Progenitor cell of endocrine pancreas (in vitro differentiated cells): ENCODE data around the gene PDE11A. TPM values are rescaled to one million over a fixed set of nuclear protein-coding genes. Genes with fewer than 3 reads are reported as not detected.

Experiments used
- DNase-seq: peaks from one replicate; pipeline ENCODE4 v3.0.0; 2021; ENCODE audit warnings: low spot score; ENCODE audit not compliant: unreplicated experiment
- H3K27ac Mint-ChIP-seq: 2 replicates; pipeline ENCODE4 v1.8.0; 2021; ENCODE audit warnings: mild to moderate bottlenecking, moderate library complexity, mixed read lengths
- H3K27me3 Mint-ChIP-seq: 2 replicates; pipeline ENCODE4 v1.8.0; 2021; ENCODE audit warnings: mixed read lengths
- H3K36me3 Mint-ChIP-seq: 2 replicates; pipeline ENCODE4 v1.8.0; 2022; ENCODE audit warnings: mixed read lengths; ENCODE audit not compliant: insufficient read depth
- H3K4me1 Mint-ChIP-seq: 2 replicates; pipeline ENCODE4 v1.8.0; 2021; ENCODE audit warnings: low read depth, mixed read lengths
- H3K4me3 Mint-ChIP-seq: 2 replicates; pipeline ENCODE4 v1.8.0; 2021; ENCODE audit warnings: low read depth, mild to moderate bottlenecking, moderate library complexity, mixed read lengths
- H3K9me3 Mint-ChIP-seq: 2 replicates; pipeline ENCODE4 v1.8.0; 2021; ENCODE audit warnings: low read depth, mixed read lengths
- total RNA-seq: library from RNA; stranded (reverse); gene quantifications from 2 replicates; pipeline ENCODE4 v1.2.1, GENCODE V29; 2021
- TF ChIP-seq, protein P1 (sequence below): fragments of 200-600 bp; sonication (generic); IDR thresholded peaks from one replicate; pipeline ENCODE4 v1.5.0; 2021; ENCODE audit warnings: antibody characterized with exemption, mild to moderate bottlenecking; ENCODE audit not compliant: unreplicated experiment

Gene PDE11A
- total RNA-seq, 1 donor from 2014 or later = 54.8 TPM

DNA sequence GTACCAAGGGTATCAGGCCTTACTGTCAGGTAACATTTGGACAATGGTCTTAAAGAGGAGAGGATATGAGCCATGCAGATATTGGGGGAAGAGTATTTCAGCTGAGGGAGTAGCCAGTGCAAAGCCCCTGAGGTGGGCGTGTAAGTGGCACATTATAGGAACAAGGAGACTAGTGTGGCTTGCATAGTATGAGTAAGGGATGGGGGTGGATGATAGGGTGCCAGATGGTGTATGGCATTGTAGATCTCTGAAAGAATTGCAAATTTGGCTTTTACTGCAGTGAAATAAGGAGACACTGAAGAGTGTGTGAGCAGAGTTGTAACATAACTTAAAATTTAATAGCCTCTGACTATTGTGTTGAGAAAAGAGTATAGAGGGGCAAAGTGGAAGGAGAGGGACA lies 244.0 kb downstream of the PDE11A start:
- peaks cover under 1% of the 10 kb centered on the region for H3K36me3 Mint-ChIP-seq
- H3K9me3 Mint-ChIP-seq = peaks cover 4% of the 10 kb centered on the region
- H3K27ac Mint-ChIP-seq = no peak overlapping the region
- H3K4me1 Mint-ChIP-seq = no peaks in the 10 kb centered on the region
- TF ChIP-seq, protein P1, sequence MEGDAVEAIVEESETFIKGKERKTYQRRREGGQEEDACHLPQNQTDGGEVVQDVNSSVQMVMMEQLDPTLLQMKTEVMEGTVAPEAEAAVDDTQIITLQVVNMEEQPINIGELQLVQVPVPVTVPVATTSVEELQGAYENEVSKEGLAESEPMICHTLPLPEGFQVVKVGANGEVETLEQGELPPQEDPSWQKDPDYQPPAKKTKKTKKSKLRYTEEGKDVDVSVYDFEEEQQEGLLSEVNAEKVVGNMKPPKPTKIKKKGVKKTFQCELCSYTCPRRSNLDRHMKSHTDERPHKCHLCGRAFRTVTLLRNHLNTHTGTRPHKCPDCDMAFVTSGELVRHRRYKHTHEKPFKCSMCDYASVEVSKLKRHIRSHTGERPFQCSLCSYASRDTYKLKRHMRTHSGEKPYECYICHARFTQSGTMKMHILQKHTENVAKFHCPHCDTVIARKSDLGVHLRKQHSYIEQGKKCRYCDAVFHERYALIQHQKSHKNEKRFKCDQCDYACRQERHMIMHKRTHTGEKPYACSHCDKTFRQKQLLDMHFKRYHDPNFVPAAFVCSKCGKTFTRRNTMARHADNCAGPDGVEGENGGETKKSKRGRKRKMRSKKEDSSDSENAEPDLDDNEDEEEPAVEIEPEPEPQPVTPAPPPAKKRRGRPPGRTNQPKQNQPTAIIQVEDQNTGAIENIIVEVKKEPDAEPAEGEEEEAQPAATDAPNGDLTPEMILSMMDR = no peak
- no peaks in the 10 kb centered on the region for H3K27me3 Mint-ChIP-seq
- DNase-seq = no peak
- H3K4me3 Mint-ChIP-seq = no peak overlapping the region

DNA sequence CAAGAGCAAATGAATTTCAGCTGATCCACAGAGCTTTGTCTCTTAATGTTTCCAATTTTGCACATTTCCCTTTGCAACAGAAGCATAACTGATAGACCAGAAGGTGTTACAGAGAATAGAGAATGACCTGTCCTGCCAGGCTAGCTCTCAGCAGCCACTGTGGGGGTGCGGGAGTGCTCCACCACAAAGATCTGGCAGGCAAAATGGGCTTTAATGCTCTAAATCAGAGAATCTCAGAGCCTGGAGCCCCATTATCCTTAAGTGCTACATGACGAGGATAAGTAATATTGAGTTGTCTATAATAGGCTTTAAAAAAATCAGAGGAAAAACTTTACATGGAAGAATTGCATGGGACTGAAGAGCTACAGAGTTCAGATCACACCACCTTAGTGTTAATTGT lies 245.7 kb downstream of the PDE11A start:
- H3K9me3 Mint-ChIP-seq = no peaks in the 10 kb centered on the region

GRCh38 chr2:177822941-177823340 lies 249.6 kb downstream of the PDE11A start:
- H3K9me3 Mint-ChIP-seq = no peaks in the 10 kb centered on the region
- no peaks in the 10 kb centered on the region for H3K27me3 Mint-ChIP-seq
- H3K4me1 Mint-ChIP-seq = peaks cover 3% of the 10 kb centered on the region
- DNase-seq = no peak
- no peak overlapping the region for H3K4me3 Mint-ChIP-seq
- H3K36me3 Mint-ChIP-seq = no peaks in the 10 kb centered on the region
- TF ChIP-seq, protein P1 = no peak
- H3K27ac Mint-ChIP-seq = no peak overlapping the region

More for the DNA sequence above, 245.7 kb downstream of the PDE11A start:
- H3K36me3 Mint-ChIP-seq = no peaks in the 10 kb centered on the region
- no peak for DNase-seq
- peaks cover 3% of the 10 kb centered on the region for H3K4me1 Mint-ChIP-seq
- H3K27ac Mint-ChIP-seq = no peak overlapping the region
- TF ChIP-seq, protein P1 = no peak
- no peak overlapping the region for H3K4me3 Mint-ChIP-seq
- H3K27me3 Mint-ChIP-seq = no peaks in the 10 kb centered on the region

GRCh38 chr2:177818412-177818811 lies 254.2 kb downstream of the PDE11A start:
- no peak for DNase-seq
- no peaks in the 10 kb centered on the region for H3K36me3 Mint-ChIP-seq
- TF ChIP-seq, protein P1 = no peak
- H3K4me3 Mint-ChIP-seq = no peak overlapping the region
- no peak overlapping the region for H3K27ac Mint-ChIP-seq
- H3K9me3 Mint-ChIP-seq = peaks cover 4% of the 10 kb centered on the region
- H3K27me3 Mint-ChIP-seq = no peaks in the 10 kb centered on the region
- peaks cover 2% of the 10 kb centered on the region for H3K4me1 Mint-ChIP-seq

DNA sequence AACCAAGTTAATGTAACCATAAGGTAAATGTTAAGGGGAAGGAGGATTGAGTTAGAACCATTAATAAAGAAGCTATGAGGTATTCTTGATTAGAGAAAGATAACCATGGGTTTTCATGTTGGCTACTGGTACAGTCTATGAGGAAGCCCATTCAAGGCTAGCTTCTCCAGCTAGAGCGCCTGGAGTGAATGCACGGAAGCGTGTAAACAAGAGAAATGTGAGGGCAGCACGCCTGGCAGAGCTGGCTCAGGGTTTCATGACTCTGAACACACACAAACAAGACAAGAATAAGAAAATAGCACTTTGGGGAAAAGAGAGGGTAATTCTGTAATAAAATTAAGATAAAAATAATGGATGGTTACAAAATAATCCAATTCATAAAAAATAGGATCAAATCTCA lies 255.3 kb downstream of the PDE11A start:
- Mint-ChIP-seq H3K9me3 (peaks cover 5% of the 10 kb centered on the region), H3K36me3 (no peaks in the 10 kb centered on the region), H3K4me3 (no peak overlapping the region), H3K27ac (no peak overlapping the region), H3K27me3 (no peaks in the 10 kb centered on the region), H3K4me1 (no peaks in the 10 kb centered on the region)
- TF ChIP-seq, protein P1 = no peak
- DNase-seq = no peak
